HG03025 (cell line): ENCODE measurements around the gene ENOPH1.
A peak's percentile ranks its signal among the peaks of the same experiment; 100 is the strongest.

ENCODE experiments used
- ATAC-seq: cut with Tn5 transposase; IDR thresholded peaks from one replicate; pipeline ENCODE4 v1.9.1; 2021; ENCODE audit warnings: mild to moderate bottlenecking, moderate library complexity; ENCODE audit not compliant: unreplicated experiment, low FRiP score

Gene ENOPH1

GRCh38 chr4:82425478-82425877 lies 4.9 kb upstream of the ENOPH1 start:
- no peak for ATAC-seq

- ATAC-seq, result no peak
Measured at GRCh38 chr4:82428526-82428968, 1.8 kb upstream of the ENOPH1 start.

DNA sequence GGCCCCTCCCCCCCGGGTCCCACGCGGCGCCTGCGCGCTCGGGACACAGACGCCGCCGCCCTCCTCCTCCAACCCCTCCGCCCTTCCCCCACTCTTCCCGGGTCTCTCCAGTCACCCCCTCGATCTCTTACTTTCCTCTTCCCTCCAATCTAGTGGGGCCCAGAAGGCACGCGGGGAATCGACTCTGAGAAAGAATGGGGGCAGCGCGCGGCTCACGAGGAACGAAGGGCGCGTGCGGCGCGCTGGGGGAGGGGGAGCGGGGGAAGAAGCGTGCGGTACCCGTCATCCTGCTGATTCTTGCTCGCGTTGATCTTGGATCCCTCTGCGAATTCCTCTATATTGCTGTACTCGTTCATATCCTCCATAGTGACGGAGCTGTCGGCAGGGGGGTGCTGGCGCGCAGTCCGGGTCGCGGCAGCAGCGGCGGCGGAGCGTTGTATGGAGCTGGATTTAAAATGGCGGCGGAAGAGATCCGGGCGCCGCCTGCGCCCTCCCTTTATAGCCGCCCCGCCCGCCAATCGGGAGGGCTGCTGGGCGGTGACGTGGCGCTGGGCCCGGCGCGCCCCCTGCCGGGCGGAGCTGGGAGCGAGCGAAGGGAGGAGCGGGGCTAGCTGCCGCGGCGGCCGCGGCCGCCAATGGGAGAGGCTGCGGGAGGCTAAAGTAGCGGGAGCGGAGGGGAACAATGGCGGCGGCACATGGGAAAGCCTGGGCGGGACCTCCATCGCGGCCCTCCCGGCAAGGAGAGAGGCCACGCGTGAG lies 1.2 kb upstream of the ENOPH1 start:
- peak; percentile 54 for ATAC-seq

- ATAC-seq, result peak; percentile 11
Measured at GRCh38 chr4:82429728-82430192, 630 bp upstream of the ENOPH1 start.

GRCh38 chr4:82430964-82431745 lies 765 bp downstream of the ENOPH1 start:
- peak; percentile 7 for ATAC-seq

DNA sequence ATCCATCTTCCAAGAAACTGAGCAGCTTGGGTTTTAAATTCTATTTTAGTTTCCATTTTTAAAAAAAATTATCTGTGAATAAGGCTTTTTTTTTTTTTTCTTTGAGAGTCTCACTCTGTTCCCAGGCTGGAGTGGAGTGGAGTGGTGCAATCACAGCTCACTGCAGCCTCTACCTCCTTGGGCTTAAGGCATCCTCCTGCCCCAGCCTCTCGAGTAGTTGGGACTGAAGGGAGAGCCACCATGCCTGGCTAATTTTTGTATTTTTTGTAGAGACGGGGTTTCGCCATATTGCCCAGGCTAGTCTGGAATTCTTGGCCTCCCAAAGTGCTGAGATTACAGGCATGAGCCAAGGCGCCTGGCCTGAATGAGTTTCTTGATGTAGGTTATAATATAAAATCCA lies 1.4 kb downstream of the ENOPH1 start:
- ATAC-seq, result no peak

GRCh38 chr4:82432596-82432995 lies 2.2 kb downstream of the ENOPH1 start:
- ATAC-seq, result no peak

- no peak for ATAC-seq
Measured at GRCh38 chr4:82433791-82434190, 3.4 kb downstream of the ENOPH1 start.

- no peak for ATAC-seq
Measured at GRCh38 chr4:82434949-82435348, 4.6 kb downstream of the ENOPH1 start.

DNA sequence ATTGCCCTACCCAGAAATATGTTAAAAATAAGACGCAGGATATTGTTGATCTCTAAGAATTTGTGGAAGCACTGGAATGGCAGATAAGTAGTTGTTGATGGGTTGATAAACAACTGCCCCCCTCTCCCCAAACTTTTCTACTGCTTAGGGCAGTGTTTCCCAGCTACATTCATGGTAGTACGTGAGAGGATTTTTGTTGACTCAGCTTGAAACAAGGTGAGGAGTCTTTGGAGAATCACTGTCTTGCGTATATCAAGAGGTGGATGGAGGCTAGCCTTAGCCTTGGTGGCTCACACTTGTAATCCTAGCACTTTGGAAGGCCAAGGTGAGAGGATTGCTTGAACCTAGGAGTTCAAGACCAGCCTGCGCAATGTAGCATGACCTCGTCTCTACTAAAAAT lies 5.7 kb downstream of the ENOPH1 start:
- ATAC-seq, result no peak

DNA sequence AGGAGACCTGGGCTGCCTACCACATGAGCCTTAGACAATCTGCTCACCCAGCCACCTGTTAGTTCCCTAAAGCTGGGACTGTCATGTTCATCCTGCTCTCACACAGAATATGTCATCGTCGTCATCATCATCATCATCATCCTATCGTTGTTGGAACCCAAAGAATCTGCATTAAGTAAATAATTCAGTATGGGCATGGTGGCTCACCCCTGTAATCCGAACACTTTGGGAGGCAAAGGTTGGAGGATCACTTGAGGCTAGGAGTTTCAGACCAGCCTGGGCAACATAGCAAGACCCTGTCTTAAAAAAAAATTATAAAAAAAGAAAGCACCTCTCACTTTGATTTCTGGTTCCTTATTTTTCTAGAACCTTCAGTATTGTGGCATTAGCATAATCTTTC lies 6.4 kb downstream of the ENOPH1 start:
- ATAC-seq, result no peak

- no peak for ATAC-seq
Measured at GRCh38 chr4:82437285-82438005, 7.1 kb downstream of the ENOPH1 start.

GRCh38 chr4:82439088-82439487 lies 8.7 kb downstream of the ENOPH1 start:
- no peak for ATAC-seq

DNA sequence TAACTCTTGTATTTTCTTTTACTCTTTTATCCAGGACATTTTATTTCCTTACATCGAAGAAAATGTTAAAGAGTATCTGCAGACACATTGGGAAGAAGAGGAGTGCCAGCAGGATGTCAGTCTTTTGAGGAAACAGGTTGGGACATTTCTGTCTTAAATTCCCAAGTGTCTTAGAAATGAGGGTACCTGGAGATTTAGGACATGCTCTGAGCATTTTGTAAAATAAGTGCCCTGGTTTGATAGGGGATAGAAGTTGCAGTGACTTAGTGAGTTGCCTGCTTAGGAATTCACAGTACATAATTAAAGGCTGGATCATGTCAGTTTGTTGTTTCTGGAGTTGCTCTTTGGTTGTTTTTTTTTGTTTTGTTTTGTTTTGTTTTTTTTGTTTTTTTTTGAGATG lies 17.5 kb downstream of the ENOPH1 start:
- ATAC-seq, result no peak

- ATAC-seq, result no peak
Measured at GRCh38 chr4:82450966-82451755, 20.8 kb downstream of the ENOPH1 start.

- ATAC-seq, result no peak
Measured at GRCh38 chr4:82452026-82452425, 21.6 kb downstream of the ENOPH1 start.

DNA sequence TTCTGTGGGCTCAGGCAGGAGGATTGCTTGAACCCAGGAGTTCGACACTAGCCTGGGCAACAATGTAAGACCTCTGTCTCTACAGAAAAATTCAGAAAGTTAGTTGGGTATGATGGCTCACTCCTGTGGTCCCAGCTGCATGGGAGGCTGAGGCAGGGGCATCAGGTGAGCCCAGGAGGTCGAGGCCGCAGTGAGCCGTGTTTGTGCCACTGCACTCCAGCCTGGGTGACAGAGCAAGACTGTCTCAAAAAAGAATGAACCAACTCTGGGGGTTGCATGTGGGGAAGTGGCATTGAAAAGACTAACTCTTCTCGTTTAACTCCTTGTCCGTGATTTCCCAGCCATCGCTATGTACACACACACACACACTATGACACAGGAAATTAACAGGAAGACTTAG lies 26.9 kb downstream of the ENOPH1 start:
- no peak for ATAC-seq

GRCh38 chr4:82458729-82459128 lies 28.3 kb downstream of the ENOPH1 start:
- no peak for ATAC-seq

DNA sequence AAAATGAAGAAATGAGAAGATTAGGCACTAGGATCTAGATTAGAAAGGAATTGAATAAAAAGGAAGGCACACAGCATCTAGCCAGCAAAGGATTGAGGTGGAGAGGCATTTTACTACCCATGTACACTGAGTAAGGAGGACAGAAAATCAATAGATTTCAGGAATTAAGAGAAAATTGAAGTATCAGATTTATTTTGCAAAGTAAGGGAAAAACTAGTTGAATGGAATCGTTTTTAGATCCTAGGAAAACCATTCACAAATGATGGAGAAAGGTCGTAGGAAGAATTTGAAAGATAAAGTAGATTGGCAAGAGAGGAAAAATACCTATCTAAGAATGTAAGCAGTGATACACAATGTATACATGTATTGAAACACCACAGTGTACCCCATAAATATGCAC lies 31.3 kb downstream of the ENOPH1 start:
- no peak for ATAC-seq

DNA sequence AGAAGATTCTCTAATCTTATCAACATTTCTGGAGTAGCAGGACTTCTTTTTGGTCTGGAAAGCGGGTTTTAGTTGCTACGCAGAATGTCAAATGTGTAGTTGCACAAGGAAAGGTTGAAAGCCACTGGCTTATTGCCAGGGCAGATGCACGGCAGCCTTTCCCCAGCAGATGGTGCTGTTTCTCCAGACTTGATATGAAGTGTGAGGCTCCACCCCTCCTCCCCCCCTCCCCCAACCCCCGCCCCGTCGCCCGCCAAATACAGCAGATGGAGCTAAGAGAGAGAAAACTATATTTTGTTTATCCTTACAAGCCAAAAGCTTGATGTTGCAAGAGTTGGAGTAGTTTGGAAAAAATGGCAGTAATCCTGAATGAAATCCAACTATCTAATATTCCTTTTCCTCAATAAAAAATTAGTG lies 32.0 kb downstream of the ENOPH1 start:
- ATAC-seq, result peak; percentile 73
